Renal cortex interstitium (tissue), 11 donors: ENCODE data around the gene SP3. TPM values are rescaled to one million over a fixed set of nuclear protein-coding genes. Genes with fewer than 3 reads are reported as not detected.
"Not testable (repeated sequence)": the region's sequence is repeated elsewhere in the genome, so short reads cannot be mapped to it uniquely, and the experiment has no call there.

Experiments used
- DNase-seq, 11 donors: peaks; one replicate each; pipeline ENCODE4 v3.0.0-alpha.2; 2013; ENCODE audit warnings: low read depth in 9 of 11, low spot score in 4 of 11; ENCODE audit errors: extremely low read depth in 1 of 11
- polyA plus RNA-seq, 3 donors: library from polyadenylated mRNA; unstranded; fragments of 120-200 nt; gene quantifications; one replicate each; pipeline ENCODE4 v1.2.1, GENCODE V29; 2013; ENCODE audit not compliant: insufficient read length in 3 of 3

The SP3 gene
- polyA plus RNA-seq, 3 donors = 102 to 120 (median 110) TPM

DNA sequence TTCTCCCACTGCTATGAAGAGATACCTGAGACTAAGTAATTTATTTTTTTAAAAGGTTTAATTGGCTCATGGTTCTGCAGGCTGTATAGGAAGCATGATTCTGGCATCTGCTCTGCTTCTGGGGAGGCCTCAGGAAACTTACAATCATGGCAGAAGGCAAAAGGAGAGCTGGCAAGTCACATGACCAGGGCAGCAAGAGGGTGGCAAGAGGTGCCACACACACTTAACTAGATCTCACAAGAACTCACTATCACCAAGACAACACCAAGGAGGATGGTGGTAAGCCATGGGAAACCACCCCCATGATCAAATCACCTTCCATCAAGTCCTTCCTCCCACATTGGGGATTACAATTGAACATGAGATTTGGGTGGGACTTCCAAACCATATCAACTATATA lies 38.3 kb downstream of the SP3 start:
- no peak for DNase-seq

DNA sequence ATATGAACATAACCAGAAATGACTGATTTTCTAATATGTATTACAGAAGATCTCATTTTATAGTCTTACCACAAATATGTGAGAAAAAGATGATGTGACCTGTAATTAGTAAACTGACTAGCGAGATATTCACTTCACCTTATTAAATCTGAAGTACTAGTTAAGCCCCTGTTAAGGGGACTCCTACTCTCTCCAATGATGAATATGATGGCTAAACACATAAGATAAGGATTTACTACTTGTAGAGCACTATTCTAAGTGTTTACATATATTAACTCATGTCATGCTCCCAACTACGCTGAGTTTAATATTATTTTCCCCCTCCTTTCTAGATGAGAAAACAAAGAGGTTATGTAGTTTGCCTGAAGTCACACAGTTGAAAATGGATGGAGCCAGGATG lies 40.9 kb downstream of the SP3 start:
- DNase-seq = no peak

DNA sequence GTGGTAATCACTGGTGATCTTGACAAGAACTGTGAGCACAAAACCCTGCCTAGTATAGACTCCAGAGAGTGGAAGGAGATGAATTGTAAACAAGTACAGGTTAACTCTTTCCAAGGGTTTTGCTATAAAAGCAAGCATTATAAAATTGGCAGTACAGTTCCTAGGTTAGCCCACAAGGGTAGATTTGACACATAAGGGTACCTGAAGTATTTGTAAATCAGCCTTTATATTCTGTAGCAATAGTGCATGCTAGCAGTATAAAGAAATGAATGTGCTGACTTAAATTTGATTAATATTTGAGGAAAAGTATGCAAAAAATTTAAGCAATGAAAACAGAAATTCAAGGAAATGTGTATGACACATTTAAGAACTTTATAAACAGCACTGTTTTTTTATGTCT lies 42.4 kb downstream of the SP3 start:
- no peak for DNase-seq

DNA sequence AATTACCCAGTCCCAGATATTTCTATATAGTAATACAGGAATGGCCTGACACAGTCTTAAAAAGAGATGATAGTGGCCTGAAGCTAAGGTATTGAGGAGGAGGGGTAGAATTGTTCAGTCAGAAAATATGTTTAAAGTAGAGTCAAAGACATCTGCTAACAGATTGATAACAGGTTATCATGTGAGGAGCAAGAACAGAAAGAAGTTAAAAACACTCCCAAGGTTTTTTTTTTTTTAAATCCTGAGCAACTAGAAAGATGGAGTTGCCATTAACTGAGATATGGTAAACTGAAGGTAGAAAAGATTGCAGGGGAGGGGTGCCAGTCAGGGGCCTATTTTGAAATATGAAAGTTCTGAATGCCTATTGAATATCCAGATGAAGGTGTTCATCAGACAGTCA lies 43.1 kb downstream of the SP3 start:
- DNase-seq = no peak

DNA sequence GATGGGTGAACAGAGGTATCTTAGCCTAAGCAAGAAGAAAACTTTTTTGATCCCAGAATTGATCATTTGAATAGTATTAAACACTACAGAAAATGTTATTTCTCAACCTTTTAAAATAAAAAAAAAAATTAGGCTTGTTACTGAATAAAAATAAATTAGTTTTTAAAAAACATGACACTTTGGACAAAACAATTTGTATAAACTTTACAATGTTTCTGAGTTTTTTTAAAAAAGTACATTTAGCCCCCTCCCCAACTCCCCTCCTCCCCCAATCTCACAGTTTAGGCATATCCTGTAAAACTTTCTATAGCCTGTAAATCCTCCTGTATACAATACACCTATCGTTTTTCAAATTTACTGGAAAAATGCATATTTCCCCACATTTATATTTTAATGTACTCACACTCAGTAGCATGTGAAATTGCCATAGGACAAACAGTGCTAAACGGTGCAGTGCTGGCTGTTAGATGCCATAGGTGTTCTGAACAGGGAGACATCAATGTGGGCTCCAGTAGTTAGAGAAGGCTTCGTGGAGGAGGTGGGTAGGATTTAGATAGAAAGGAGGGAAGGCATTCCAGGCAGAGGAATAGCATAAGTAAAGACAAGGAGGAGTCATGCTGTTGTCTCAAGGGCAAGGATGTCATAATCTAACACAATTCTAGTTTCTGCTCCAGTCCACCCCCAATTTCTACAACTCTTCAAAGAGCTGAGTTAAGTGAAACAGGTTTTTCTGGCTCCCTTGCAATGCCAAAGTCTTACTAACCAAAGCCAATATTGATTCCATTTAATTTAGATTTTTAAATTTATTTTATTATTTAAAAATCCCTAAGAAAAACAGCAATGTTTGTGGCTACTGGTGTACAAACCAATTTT lies 50.9 kb downstream of the SP3 start:
- no peak for DNase-seq

DNA sequence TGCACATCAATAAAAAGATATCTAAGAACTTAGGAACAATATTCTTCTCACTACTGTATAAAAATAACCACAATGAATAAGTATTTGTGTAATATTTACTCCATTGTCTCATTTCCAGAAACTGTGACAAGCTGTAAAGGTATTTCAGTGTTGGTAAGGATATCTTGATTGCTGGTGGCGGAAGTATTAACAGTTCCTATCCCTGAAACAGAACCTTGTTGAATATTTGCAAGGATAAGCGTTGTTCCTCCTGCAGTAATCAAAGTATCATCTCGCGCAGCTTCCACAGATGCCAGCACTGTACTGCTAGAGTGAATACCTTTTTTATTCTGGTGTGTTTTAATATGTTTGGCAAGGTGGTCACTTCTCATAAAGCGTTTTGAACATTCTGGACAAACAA lies 55.3 kb downstream of the SP3 start:
- DNase-seq = no peak

DNA sequence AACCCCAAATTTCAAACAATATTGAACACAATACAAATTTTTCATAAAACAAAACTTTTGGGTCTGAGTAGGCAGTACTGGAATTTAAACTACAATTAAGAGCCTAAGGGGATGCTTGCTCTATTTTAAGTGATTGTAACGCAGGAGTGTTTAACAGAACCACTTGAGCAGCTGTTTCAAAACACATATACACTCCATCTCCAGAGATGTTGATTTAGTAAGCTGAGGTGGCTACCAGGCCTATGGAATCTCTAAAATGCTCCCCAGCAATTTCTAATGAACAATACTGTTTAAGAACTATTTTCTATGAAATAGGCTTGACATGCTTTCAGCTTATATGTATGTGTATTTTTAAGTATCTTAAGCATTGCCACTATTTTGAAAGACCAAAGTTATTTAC lies 58.5 kb downstream of the SP3 start:
- DNase-seq = no peak

DNA sequence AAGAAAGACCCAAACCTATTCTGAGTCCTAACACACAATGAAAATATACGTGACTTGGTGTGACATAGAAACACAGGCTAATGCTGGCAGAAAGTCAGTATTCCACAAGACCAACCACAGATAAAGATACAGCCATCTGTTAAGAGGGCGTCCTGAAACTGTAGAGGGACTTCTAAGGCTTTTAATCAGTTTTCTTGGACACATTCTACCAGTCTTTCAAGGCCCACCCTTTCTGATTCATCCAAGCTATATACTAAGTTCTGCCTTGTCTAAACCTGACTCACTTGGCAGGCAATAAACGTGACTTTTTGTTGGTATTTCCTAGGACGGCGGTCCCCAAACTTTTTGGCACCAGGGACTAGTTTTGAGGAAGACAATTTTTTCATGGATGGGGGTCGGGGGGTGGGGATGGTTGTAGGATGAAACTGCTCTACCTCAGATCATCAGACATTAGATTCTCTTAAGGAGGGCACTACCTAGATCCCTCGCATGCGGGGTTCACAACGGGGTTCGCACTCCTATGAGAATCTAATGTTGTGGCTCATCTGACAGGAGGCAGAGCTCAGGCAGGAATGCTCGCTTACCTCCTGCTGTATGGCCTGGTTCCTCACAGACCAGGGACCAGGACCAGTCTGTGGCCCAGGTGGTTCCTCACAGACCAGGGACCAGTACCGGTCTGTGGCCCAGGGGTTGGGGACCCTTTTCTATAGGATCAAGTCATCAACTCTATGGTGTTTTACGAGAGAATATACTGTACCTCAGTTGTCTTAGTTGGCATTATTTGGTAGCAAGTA lies 61.4 kb downstream of the SP3 start:
- no peak for DNase-seq

DNA sequence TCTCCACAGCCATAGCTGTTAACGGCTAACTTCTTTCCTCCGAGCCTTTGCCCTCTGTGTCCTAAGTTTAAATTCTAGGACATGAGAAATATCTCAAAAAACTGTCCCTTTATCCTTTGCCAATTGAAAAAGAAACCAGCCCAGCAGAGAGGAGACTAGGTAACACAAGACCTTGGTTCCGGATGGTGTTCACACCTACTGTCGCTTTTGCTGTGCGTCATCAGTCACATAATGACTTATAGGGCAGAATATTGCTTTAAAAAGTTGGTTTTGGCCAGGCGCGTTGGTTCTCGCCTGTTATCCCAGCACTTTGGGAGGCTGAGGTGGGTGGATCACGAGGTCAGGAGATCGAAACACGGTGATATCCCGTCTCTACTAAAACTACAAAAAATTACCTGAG lies 66.2 kb downstream of the SP3 start:
- no peak for DNase-seq

DNA sequence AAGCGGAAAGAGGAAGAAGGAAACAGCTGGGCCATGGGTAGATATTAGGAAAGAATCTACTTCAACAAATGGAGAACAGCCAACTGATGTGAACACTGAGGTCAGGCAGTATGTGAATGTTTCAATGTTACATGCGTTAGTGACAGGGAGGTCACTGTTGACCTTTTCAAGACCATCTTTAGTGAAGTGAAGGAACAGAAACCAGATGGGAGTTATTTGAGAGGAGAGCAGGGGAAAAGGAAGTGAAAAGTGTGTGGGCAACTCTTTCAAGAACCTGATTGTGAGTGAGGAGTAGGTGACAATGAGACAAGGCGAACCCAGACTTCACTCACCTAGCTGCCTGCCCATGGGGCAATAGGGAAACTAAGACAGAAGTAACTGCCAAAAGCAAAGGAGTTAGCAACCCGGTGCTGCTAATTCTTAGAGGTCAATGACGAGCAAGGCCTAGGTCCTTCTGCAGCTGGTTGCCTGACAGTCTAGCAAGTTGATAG lies 67.0 kb downstream of the SP3 start:
- no peak for DNase-seq

DNA sequence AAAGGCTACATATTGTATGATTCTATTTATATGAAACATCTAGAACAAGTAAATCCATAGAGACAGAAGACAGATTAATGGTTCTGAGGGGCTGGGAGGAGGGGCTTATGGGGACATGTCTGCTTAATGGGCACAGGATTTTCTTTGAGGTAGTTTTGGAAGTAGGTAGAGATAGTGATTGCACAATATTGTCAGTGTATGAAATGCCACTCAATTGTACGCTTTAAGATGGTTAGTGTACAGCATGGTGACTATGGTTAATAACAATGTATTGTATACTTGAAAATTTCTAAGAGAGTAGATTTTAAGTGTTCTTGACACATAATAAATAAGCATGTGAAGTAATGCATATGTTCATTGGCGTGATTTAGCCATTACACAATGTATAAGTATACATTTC lies 68.4 kb downstream of the SP3 start:
- no peak for DNase-seq

DNA sequence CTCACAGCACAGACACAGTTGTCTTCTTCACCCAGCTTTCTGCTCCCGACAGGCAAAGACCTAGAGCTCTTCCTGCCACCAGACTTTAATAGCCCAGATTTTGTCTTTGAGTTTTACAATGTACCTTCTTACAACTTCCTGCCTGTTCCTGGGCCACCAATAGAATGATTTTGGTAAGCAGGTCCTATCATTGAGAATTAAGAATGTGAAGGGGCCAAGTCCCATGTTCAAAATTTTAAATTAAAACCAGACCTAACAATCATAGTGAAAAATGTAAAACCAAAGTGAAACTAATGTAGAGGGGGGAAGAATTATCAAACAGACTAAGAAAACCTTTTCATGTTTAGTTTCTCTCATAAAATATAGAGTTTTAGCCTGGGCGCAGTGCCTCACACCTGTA lies 72.8 kb downstream of the SP3 start:
- DNase-seq = no peak

DNA sequence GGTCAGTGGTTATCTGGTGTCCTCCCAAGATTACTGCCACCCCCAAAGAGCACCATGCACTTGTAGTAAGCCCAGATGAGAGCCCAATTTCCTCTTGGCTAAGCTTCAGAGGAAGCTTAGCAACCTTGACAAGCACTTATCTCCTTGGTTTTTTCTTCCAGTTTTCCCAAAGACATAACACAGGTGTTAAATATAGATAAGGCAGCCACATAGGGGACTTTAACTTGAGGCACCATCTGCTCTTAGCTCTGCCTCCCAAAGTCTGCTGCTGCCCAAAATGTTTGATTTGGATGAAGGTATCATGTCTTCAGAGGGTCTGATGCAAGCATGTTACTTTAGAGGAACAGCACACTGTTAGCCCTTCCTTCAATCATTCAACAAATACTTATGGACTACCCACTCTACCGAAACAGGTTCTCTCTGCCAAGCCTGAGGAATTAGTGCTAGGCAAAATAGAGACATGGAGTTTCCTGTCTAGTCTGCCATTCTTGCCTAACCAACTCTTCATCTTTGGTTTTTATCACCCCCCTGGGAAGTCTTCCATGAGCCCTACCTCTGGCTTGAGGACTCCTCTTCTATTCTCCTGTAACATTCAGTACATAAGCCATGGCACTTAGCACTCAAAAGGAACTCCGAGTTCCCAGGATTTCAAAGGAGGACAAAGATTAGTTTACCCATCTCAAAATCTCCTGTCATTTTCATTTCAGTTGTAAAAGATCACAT lies 73.7 kb downstream of the SP3 start:
- DNase-seq = no peak

DNA sequence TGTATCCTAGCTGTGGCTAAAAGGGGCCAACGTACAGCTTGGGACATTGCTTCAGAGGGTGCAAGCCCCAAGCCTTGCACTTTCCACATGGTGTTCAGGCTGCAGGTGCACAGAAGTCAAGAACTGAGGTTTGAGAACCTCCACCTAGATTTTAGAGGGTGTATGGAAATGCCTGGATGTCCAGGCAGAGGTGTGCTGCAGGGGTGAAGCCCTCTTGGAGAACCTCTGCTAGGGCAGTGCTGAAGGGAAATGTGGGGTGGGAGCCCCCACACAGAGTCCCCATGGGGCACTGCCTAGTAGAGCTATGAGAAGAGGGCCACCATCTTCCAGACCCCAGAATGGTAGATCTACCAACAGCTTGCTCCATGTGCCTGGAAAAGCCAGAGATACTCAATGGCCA lies 75.7 kb downstream of the SP3 start:
- DNase-seq = not testable (repeated sequence)

DNA sequence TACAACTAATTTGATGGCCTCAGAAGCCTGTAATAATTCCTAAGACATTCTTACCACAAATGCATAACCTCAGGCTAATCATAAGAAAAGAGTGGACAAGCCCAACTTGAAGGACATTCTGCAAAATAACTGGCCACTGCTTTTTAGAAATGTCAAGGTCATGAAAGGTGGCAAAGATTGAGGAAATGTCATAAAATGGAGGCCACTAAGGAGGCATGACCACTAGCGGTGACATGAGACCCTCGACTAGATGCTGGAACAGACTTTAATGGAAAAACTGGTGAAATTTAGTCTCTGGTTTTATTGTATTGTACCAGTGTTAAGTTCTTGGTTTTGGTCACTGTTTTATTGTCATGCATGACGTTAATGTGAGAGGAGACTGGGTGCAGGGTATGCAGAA lies 78.6 kb downstream of the SP3 start:
- DNase-seq = no peak

DNA sequence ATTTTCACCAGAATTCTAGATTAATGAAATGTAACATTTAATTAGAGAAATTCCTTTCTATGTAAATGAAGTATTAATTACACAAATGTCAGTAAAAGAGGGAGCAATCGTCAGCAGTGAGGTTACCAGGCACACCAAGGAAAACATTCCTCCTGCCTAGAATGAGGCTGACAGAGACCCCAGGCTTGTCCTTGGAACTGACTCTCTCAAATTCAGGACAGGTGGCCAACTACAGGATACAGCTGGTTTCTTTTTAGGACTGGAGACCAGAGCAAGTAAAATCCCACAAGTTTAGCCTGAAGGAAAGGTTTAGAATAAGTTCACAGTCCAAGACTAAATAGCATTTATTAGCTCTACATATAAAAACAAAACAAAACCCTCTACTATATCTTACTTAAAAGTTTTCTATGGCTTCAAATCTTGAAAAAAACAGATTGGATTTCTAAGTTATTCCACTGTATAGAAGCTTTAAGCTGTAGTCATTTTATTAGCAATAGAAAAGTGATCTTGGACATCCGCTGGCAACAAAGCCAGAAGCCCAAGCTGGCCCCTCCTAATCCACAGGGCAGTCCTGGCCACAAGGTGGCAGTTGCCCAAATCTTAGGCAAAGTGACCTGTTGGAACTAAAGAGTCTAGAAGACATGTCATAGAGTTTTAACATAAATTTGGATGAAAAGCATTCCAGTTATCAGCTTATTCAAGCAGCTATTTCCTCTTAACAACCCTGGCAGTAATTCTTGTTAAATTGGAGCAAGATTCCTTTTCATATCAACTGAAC lies 81.0 kb downstream of the SP3 start:
- DNase-seq = no peak

DNA sequence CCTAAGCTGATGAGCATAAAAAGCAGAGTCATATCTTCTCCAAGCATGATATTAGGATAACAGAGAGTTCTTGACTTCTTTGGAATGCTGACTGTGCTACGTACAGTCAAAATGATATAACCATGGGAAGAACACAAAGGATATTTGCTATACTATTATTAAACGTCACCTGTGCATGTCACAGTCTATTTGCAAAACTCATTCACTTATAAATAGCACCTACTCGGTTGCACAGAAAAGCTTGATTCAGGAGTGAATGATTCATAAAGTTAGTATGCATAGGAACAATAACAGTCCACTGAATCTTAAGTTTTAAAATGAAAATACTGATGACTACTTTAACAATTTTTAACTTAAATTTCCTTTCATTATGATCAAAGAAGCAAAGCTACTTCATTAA lies 83.3 kb downstream of the SP3 start:
- no peak for DNase-seq

DNA sequence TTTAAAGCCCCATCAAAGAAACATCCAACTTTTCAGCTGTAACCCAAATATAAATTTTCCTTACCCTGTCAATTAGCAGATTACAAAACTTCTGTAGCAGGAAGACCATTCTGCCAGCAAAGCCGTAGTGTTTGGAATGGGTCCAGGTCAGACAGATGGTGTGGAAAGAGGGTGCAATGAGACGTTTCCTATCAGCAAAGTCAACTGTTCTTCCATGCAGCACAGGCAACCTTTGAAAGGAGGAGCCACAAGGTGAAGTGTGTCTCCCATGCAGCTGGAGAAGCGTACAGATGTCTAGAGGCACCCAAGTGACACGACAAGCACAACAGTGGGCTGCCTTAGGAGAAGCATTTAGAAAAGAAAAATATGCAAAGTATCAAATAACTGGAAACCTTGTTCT lies 83.7 kb downstream of the SP3 start:
- DNase-seq = no peak

DNA sequence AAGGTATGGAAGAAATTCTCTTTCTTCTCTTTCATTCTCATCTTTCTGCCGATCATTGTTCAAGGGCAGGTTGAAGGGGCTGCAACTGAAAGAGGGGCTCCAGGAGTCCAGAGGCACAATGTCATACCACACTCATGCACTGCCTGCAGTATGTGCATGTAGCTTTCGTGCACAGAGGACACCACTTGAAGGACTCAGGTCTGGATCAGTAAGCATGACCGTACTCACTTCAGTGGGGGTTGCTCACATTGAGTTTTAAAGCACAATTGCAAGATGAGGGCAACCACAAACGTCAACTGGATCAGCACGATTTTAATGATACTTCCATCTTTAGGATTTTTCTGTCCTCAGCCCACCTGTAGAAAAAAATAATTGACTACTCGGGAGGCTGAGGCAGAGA lies 84.6 kb downstream of the SP3 start:
- no peak for DNase-seq
